Gastroesophageal sphincter (tissue), 4 donors: ENCODE measurements around the gene OLFML2A. TPM values are rescaled to one million over a fixed set of nuclear protein-coding genes. Genes with fewer than 3 reads are reported as not detected.
A peak's percentile ranks its signal among the peaks of the same experiment; 100 is the strongest.

ENCODE experiments used
- ATAC-seq: fragments of 150-250 bp; one replicate; pipeline ENCODE4 v1.9.1; 2016; ENCODE audit warnings: mild to moderate bottlenecking, moderate library complexity
- H3K27ac ChIP-seq, 4 donors: fragments of 200-600 bp; sonication (generic) in 3 of 4; 1 replicate in 3 of 4; 2 replicates in 1 of 4; pipeline ENCODE4 v1.5.1; 2016 to 2019
- H3K27me3 ChIP-seq: fragments of 200-600 bp; sonication (generic); one replicate; pipeline ENCODE4 v1.5.1; 2019
- H3K36me3 ChIP-seq, 2 donors: fragments of 200-600 bp; sonication (generic); one replicate each; pipeline ENCODE4 v1.5.1; 2019; ENCODE audit warnings: control low read depth in 1 of 2
- H3K4me1 ChIP-seq, 3 donors: fragments of 200-600 bp; sonication (generic); 1 replicate in 2 of 3; 2 replicates in 1 of 3; pipeline ENCODE4 v1.5.1; 2016 to 2019; ENCODE audit warnings: control low read depth in 2 of 3
- H3K4me3 ChIP-seq, 2 donors: fragments of 200-600 bp; sonication (generic); one replicate each; pipeline ENCODE4 v1.5.1; 2019; ENCODE audit warnings: mild to moderate bottlenecking in 1 of 2, moderate library complexity in 1 of 2
- H3K9me3 ChIP-seq, 3 donors: fragments of 200-600 bp; sonication (generic); one replicate each; pipeline ENCODE4 v1.5.1; 2017 to 2019; ENCODE audit warnings: control low read depth in 2 of 3
- CTCF ChIP-seq, 4 experiments: fragments of 200-600 bp in 2 of 4; fragments of 450-650 bp in 2 of 4; sonication (generic) in 1 of 4; IDR thresholded peaks; one replicate each; pipeline ENCODE4 v1.5.1; 2017 to 2019; ENCODE audit warnings: antibody characterized with exemption in 4 of 4, mild to moderate bottlenecking in 2 of 4, moderate library complexity in 2 of 4
- EP300 ChIP-seq: sonication (generic); formaldehyde crosslinking; IDR thresholded peaks from one replicate; pipeline ENCODE4 v1.6.1; 2017; ENCODE audit warnings: antibody characterized with exemption, mild to moderate bottlenecking
- POLR2A ChIP-seq, 2 donors: fragments of 450-650 bp; IDR thresholded peaks; one replicate each; pipeline ENCODE4 v1.6.1; 2017; ENCODE audit warnings: antibody characterized with exemption in 2 of 2, mild to moderate bottlenecking in 2 of 2, moderate library complexity in 1 of 2
- POLR2AphosphoS5 ChIP-seq: sonication (generic); formaldehyde crosslinking; IDR thresholded peaks from one replicate; pipeline ENCODE4 v1.6.1; 2017; ENCODE audit warnings: antibody characterized with exemption
- WGBS, 2 donors: methylation state at CpG; one replicate each; pipeline ENCODE4 v1.1.5; 2018; ENCODE audit warnings: low coverage in 1 of 2; 5-methylcytosine and 5-hydroxymethylcytosine counted together
- total RNA-seq, 4 donors: library from RNA; depleted of rRNA; stranded (reverse); fragments of >200 nt; gene quantifications; one replicate each; pipeline ENCODE4 v1.1.0, GENCODE V29; 2016

Gene OLFML2A
- total RNA-seq, 4 donors from 2014 or later, result 21.7 to 85.7 (median 43.2) TPM

GRCh38 chr9:124780060-124780756 is 3.3 kb downstream of the OLFML2A start:
- Histone ChIP-seq H3K9me3 (no peaks in the 10 kb centered on the region), H3K4me1 (peaks cover 0 to 83% (median 33%) of the 10 kb centered on the region in 3 donors), H3K36me3 (no peaks in the 10 kb centered on the region), H3K27ac (peak overlapping the region; percentile 21 to 86 (median 84)), H3K27me3 (no peaks in the 10 kb centered on the region), H3K4me3 (peak overlapping the region in 1 of 2 donors; percentile 24)
- TF ChIP-seq POLR2AphosphoS5 (no peak), POLR2A (IDR thresholded peaks at IDR 0.05) (no peak), EP300 (no peak), CTCF (IDR thresholded peaks at IDR 0.05) (no peak)
- WGBS, 2 donors, result 41% methylated on average over 2 of the region's 14 CpGs; no CpG with 5 or more reads in 1 of the 2 donors
- ATAC-seq, result peak; percentile 16

- TF ChIP-seq CTCF (IDR thresholded peaks at IDR 0.05) (no peak), POLR2A (IDR thresholded peaks at IDR 0.05) (no peak), POLR2AphosphoS5 (no peak), EP300 (no peak)
- Histone ChIP-seq H3K36me3 (no peaks in the 10 kb centered on the region), H3K4me1 (peaks cover 0 to 83% (median 33%) of the 10 kb centered on the region in 3 donors), H3K9me3 (no peaks in the 10 kb centered on the region), H3K27me3 (no peaks in the 10 kb centered on the region), H3K27ac (peak overlapping the region in 3 of 4 donors; percentile 83 to 86 (median 85)), H3K4me3 (no peak overlapping the region)
- ATAC-seq, result no peak
- no CpG with 5 or more reads among the region's 4 CpGs for WGBS, 2 donors
Observed at GRCh38 chr9:124780757-124781151, 3.8 kb downstream of the OLFML2A start.

GRCh38 chr9:124781967-124782660 is 5.2 kb downstream of the OLFML2A start:
- H3K4me1 ChIP-seq, result peaks cover 0 to 71% (median 30%) of the 10 kb centered on the region in 3 donors
- H3K36me3 ChIP-seq, result peaks cover 0 to 4% of the 10 kb centered on the region in 2 donors
- TF ChIP-seq CTCF (IDR thresholded peaks at IDR 0.05) (no peak), POLR2AphosphoS5 (no peak), EP300 (no peak), POLR2A (IDR thresholded peaks at IDR 0.05) (no peak)
- H3K4me3 ChIP-seq, result no peak overlapping the region
- no peaks in the 10 kb centered on the region for H3K27me3 ChIP-seq
- no peak for ATAC-seq
- no peaks in the 10 kb centered on the region for H3K9me3 ChIP-seq
- peak overlapping the region in 3 of 4 donors; percentile 83 to 86 (median 85) for H3K27ac ChIP-seq
- no CpG with 5 or more reads among the region's 3 CpGs for WGBS, 2 donors

GRCh38 chr9:124782661-124783574 is 6.0 kb downstream of the OLFML2A start:
- TF ChIP-seq EP300 (no peak), POLR2A (IDR thresholded peaks at IDR 0.05) (no peak), POLR2AphosphoS5 (no peak), CTCF (IDR thresholded peaks at IDR 0.05) (no peak)
- ATAC-seq, result no peak
- H3K4me1 ChIP-seq, result peaks cover 0 to 63% (median 30%) of the 10 kb centered on the region in 3 donors
- WGBS, 2 donors, result 61 to 89% methylated on average over 5 of the region's 13 CpGs
- H3K27me3 ChIP-seq, result no peaks in the 10 kb centered on the region
- no peaks in the 10 kb centered on the region for H3K9me3 ChIP-seq
- peak overlapping the region in 3 of 4 donors; percentile 83 to 86 (median 85) for H3K27ac ChIP-seq
- peaks cover 0 to 12% of the 10 kb centered on the region in 2 donors for H3K36me3 ChIP-seq
- no peak overlapping the region for H3K4me3 ChIP-seq
